HepG2 (cell line): ENCODE measurements around the gene PSORS1C1. TPM values are rescaled to one million over a fixed set of nuclear protein-coding genes. Genes with fewer than 3 reads are reported as not detected.
"Not testable (repeated sequence)": the region's sequence is repeated elsewhere in the genome, so short reads cannot be mapped to it uniquely, and the experiment has no call there.

Experiments
- ATAC-seq: fragments of 200-7000 bp; cut with Tn5 transposase; 3 replicates; pipeline ENCODE4 v1.9.1; 2020; ENCODE audit warnings: mild to moderate bottlenecking, moderate library complexity
- BruUV-seq: library from RNA; stranded (reverse); fragments of 400-500 nt; replicated peaks from 2 replicates; lab custom pipeline; 2021; lab: Mats Ljungman, UMichigan
- CTCF ChIA-PET: fragments of 300-600 bp; formaldehyde crosslinking; extraction: SDS; loops from one replicate; lab custom pipeline; 2021; ENCODE audit warnings: low total read pairs, inconsistent platforms, low intra/inter-chr PET ratio; lab: Yijun Ruan, JAX
- POLR2A ChIA-PET: fragments of 350-600 bp; sonication (Branson Sonifier 250); formaldehyde crosslinking; loops from one replicate; lab custom pipeline; 2020; ENCODE audit warnings: antibody characterized with exemption, inconsistent platforms; lab: Yijun Ruan, JAX
- DNase-seq: peaks from one replicate; pipeline ENCODE4 v3.0.0-alpha.2; 2015; ENCODE audit warnings: low spot score
- FAIRE-seq: peaks from 3 replicates; lab custom pipeline; 2011; peaks lifted over from hg19 to GRCh38; lab: Jason Lieb, UNC
- H2AFZ ChIP-seq: one replicate; pipeline ENCODE4 v1.6.1; 2011; ENCODE audit warnings: low read length, inconsistent platforms
- H3K27ac ChIP-seq: fragments of 300-600 bp; 3 replicates; pipeline ENCODE4 v1.8.0; 2011; ENCODE audit warnings: mixed run types, mild to moderate bottlenecking, mixed read lengths, low read length, inconsistent platforms; ENCODE audit not compliant: insufficient read depth; ENCODE audit errors: extremely low read length
- H3K27me3 ChIP-seq, 2 experiments: fragments of 200-600 bp in 1 of 2; 2 replicates in 1 of 2; 3 replicates in 1 of 2; pipeline versions ENCODE4 v1.6.0 to v1.8.0; 2011; ENCODE audit warnings: low read length in 2 of 2, mild to moderate bottlenecking in 2 of 2, moderate library complexity in 2 of 2, inconsistent platforms in 1 of 2; ENCODE audit not compliant: insufficient read depth in 2 of 2, control insufficient read depth in 1 of 2
- H3K36me3 ChIP-seq, 2 experiments: fragments of 200-600 bp in 1 of 2; replicated peaks in 1 of 2; 2 replicates in 1 of 2; 3 replicates in 1 of 2; pipeline versions ENCODE4 v1.5.1 to v1.8.0; 2011; ENCODE audit warnings: low read length in 2 of 2, inconsistent platforms in 1 of 2; ENCODE audit not compliant: insufficient read depth in 2 of 2, control insufficient read depth in 1 of 2
- H3K4me1 ChIP-seq: 2 replicates; pipeline ENCODE4 v1.5.1; 2012; ENCODE audit warnings: low read length, inconsistent platforms; ENCODE audit not compliant: insufficient read depth
- H3K4me2 ChIP-seq: 2 replicates; pipeline ENCODE4 v1.6.0; 2011; ENCODE audit warnings: low read depth, low read length, inconsistent platforms
- H3K4me3 ChIP-seq, 3 experiments: fragments of 200-600 bp in 1 of 3; sonication (generic), shearing (Covaris generic) in 1 of 3; replicated peaks in 1 of 3; 2 replicates each; pipeline ENCODE4 v1.5.1; 2011 to 2016; ENCODE audit warnings: low read length in 3 of 3, inconsistent platforms in 2 of 3, low read depth in 2 of 3, mild to moderate bottlenecking in 2 of 3, control low read depth in 1 of 3, mixed read lengths in 1 of 3; ENCODE audit not compliant: insufficient read depth in 1 of 3
- H3K79me2 ChIP-seq: one replicate; pipeline ENCODE4 v1.6.1; 2011; ENCODE audit warnings: low read length, inconsistent platforms; ENCODE audit not compliant: insufficient read depth
- H3K9ac ChIP-seq: 2 replicates; pipeline ENCODE4 v1.6.0; 2011; ENCODE audit warnings: mild to moderate bottlenecking, low read depth, low read length, inconsistent platforms; ENCODE audit not compliant: insufficient read depth
- H3K9me3 ChIP-seq: 2 replicates; pipeline ENCODE4 v1.5.1; 2012; ENCODE audit warnings: mild to moderate bottlenecking, low read length
- H4K20me1 ChIP-seq: 2 replicates; pipeline ENCODE4 v1.6.0; 2011; ENCODE audit warnings: inconsistent platforms, mild to moderate bottlenecking, low read length, moderate library complexity; ENCODE audit not compliant: insufficient read depth
- AHDC1 ChIP-seq: sonication (generic); formaldehyde crosslinking; IDR thresholded peaks from 2 replicates; pipeline ENCODE4 v1.5.1; 2020; ENCODE audit warnings: mild to moderate bottlenecking, missing genetic modification reagents, borderline replicate concordance
- MED1 ChIP-seq: sonication (generic); formaldehyde crosslinking; IDR thresholded peaks from 2 replicates; pipeline ENCODE4 v1.4.0; 2020; ENCODE audit warnings: missing genetic modification reagents
- WGBS: methylation state at CpG from one replicate; pipeline ENCODE4 v1.1.6; 2017; ENCODE audit warnings: low lambda C conversion rate; 5-methylcytosine and 5-hydroxymethylcytosine counted together
- in situ Hi-C: cut with HindIII; loops from 2 replicates; pipeline ENCODE4 v1.10.0; 2017; ENCODE audit warnings: low pct_unique_long_range_greater_than_20kb; ENCODE audit not compliant: extremely low pct_ligation_motif_present
- intact Hi-C: fragments of 100-400 bp; cut with micrococcal nuclease; formaldehyde crosslinking; loops from one replicate; pipeline ENCODE4 v1.10.0; 2022; ENCODE audit not compliant: unreplicated experiment
- polyA plus RNA-seq, 8 experiments: library from polyadenylated mRNA; depleted of rRNA in 3 of 8; stranded (reverse) in 7 of 8; unstranded in 1 of 8; fragments of >200 nt; fragmentation: Illumina TruSeq in 4 of 8; extraction: Trizol in 4 of 8; gene quantifications; 2 replicates each; pipeline versions ENCODE4 v1.2.1 to v1.2.3, GENCODE V29; 2011 to 2016; ENCODE audit warnings: low read depth in 4 of 8, missing spikeins in 1 of 8, mixed read lengths in 1 of 8; ENCODE audit not compliant: insufficient read depth in 1 of 8
- total RNA-seq, 5 experiments: library from RNA; depleted of rRNA; stranded (reverse); fragments of >200 nt; fragmentation: Illumina TruSeq; extraction: Trizol; gene quantifications; 2 replicates each; pipeline ENCODE4 v1.2.3, GENCODE V29; 2016; ENCODE audit warnings: low read depth in 1 of 5
- TF ChIP-seq, protein P1 (sequence below): sonication (generic); formaldehyde crosslinking; IDR thresholded peaks from 2 replicates; pipeline ENCODE4 v1.5.1; 2020; ENCODE audit warnings: mild to moderate bottlenecking, missing genetic modification reagents
- TF ChIP-seq, protein P2 (sequence below): sonication (generic); formaldehyde crosslinking; conservative IDR thresholded peaks from 2 replicates; pipeline ENCODE4 v1.4.0; 2020; ENCODE audit warnings: mild to moderate bottlenecking, missing genetic modification reagents, moderate library complexity
- TF ChIP-seq, protein P3 (sequence below): sonication (generic); formaldehyde crosslinking; IDR thresholded peaks from 2 replicates; pipeline ENCODE4 v1.5.0; 2020; ENCODE audit warnings: mild to moderate bottlenecking, missing genetic modification reagents, borderline replicate concordance

PSORS1C1 gene
- total and polyA plus RNA-seq, 2 of the 13 experiments (the other 11 are each of a cell fraction or from before 2014, with no cell fraction given) = 0.01 to 0.02 TPM

DNA sequence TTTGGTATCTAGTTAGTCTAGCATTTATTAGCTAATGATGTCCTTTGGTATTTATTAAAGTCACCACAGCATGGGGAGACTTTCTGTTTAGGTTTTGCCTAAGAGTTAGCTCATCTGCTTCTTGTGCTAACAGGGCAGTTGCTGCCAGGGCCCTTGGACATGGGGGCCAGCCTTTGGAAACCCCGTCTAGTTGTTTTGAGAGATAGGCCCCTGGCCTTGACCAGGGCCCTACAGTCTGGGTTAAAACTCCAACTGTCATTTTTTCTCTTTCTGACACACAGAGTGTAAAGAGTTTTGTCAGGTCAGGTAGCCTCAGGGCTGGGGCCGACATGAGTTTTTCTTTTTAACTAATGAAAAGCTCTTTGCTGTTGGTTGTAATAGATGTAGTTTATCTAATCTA, 68.7 kb downstream of the PSORS1C1 start:
- CTCF ChIA-PET, H3K27me3 ChIP-seq, intact Hi-C loops, H4K20me1 ChIP-seq, H3K9me3 ChIP-seq, FAIRE-seq, H3K9ac ChIP-seq, H2AFZ ChIP-seq, DNase-seq, ATAC-seq, BruUV-seq, H3K27ac ChIP-seq, in situ Hi-C loops, H3K4me3 ChIP-seq: not testable (repeated sequence)
- Histone ChIP-seq H3K79me2 (peaks cover 51% of the 10 kb centered on the region), H3K36me3 (peaks cover 6 to 23% of the 10 kb centered on the region in 2 experiments; a peak in 3 of 5 replicates), H3K4me2 (peak overlapping the region; percentile 94; the same call in 1 of the 2 replicates), H3K4me1 (peaks cover 44% of the 10 kb centered on the region)
- WGBS = 8% methylated on average over 2 of the region's 2 CpGs
- POLR2A ChIA-PET = interaction anchor here (1.6 kb wide), 1 partner anchor 269 kb away, joined by 3 read pairs; the partner anchor contains the start of gene VARS2
- 0 out of 2 replicates have a peak, but pooled peaks have one; percentile 32 for TF ChIP-seq MED1 (CRISPR knock-in tag)
- TF ChIP-seq, protein P1, sequence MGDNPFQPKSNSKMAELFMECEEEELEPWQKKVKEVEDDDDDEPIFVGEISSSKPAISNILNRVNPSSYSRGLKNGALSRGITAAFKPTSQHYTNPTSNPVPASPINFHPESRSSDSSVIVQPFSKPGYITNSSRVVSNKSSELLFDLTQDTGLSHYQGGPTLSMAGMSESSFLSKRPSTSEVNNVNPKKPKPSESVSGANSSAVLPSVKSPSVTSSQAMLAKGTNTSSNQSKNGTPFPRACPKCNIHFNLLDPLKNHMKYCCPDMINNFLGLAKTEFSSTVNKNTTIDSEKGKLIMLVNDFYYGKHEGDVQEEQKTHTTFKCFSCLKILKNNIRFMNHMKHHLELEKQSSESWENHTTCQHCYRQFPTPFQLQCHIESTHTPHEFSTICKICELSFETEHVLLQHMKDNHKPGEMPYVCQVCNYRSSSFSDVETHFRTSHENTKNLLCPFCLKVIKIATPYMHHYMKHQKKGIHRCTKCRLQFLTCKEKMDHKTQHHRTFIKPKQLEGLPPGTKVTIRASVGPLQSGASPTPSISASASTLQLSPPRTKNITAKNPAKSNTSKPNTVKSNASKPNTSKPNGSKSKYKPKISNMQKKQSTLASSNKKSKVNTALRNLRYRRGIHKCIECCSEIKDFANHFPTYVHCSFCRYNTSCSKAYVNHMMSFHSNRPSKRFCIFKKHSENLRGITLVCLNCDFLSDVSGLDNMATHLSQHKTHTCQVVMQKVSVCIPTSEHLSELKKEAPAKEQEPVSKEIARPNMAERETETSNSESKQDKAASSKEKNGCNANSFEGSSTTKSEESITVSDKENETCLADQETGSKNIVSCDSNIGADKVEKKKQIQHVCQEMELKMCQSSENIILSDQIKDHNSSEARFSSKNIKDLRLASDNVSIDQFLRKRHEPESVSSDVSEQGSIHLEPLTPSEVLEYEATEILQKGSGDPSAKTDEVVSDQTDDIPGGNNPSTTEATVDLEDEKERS = 0 out of 2 replicates have a peak, but pooled peaks have one; percentile 30
- TF ChIP-seq, protein P2, sequence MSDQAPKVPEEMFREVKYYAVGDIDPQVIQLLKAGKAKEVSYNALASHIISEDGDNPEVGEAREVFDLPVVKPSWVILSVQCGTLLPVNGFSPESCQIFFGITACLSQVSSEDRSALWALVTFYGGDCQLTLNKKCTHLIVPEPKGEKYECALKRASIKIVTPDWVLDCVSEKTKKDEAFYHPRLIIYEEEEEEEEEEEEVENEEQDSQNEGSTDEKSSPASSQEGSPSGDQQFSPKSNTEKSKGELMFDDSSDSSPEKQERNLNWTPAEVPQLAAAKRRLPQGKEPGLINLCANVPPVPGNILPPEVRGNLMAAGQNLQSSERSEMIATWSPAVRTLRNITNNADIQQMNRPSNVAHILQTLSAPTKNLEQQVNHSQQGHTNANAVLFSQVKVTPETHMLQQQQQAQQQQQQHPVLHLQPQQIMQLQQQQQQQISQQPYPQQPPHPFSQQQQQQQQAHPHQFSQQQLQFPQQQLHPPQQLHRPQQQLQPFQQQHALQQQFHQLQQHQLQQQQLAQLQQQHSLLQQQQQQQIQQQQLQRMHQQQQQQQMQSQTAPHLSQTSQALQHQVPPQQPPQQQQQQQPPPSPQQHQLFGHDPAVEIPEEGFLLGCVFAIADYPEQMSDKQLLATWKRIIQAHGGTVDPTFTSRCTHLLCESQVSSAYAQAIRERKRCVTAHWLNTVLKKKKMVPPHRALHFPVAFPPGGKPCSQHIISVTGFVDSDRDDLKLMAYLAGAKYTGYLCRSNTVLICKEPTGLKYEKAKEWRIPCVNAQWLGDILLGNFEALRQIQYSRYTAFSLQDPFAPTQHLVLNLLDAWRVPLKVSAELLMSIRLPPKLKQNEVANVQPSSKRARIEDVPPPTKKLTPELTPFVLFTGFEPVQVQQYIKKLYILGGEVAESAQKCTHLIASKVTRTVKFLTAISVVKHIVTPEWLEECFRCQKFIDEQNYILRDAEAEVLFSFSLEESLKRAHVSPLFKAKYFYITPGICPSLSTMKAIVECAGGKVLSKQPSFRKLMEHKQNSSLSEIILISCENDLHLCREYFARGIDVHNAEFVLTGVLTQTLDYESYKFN (CRISPR knock-in tag) = peak; percentile 46
- TF ChIP-seq AHDC1 (CRISPR knock-in tag) = 0 out of 2 replicates have a peak, but pooled peaks have one; percentile 29
- TF ChIP-seq, protein P3, sequence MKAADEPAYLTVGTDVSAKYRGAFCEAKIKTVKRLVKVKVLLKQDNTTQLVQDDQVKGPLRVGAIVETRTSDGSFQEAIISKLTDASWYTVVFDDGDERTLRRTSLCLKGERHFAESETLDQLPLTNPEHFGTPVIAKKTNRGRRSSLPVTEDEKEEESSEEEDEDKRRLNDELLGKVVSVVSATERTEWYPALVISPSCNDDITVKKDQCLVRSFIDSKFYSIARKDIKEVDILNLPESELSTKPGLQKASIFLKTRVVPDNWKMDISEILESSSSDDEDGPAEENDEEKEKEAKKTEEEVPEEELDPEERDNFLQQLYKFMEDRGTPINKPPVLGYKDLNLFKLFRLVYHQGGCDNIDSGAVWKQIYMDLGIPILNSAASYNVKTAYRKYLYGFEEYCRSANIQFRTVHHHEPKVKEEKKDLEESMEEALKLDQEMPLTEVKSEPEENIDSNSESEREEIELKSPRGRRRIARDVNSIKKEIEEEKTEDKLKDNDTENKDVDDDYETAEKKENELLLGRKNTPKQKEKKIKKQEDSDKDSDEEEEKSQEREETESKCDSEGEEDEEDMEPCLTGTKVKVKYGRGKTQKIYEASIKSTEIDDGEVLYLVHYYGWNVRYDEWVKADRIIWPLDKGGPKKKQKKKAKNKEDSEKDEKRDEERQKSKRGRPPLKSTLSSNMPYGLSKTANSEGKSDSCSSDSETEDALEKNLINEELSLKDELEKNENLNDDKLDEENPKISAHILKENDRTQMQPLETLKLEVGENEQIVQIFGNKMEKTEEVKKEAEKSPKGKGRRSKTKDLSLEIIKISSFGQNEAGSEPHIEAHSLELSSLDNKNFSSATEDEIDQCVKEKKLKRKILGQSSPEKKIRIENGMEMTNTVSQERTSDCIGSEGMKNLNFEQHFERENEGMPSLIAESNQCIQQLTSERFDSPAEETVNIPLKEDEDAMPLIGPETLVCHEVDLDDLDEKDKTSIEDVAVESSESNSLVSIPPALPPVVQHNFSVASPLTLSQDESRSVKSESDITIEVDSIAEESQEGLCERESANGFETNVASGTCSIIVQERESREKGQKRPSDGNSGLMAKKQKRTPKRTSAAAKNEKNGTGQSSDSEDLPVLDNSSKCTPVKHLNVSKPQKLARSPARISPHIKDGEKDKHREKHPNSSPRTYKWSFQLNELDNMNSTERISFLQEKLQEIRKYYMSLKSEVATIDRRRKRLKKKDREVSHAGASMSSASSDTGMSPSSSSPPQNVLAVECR (CRISPR knock-in tag) = peak; percentile 35; the same call in 1 of the 2 replicates
